ENCODE data around the gene TMEM229B. TPM values are rescaled to one million over a fixed set of nuclear protein-coding genes. Genes with fewer than 3 reads are reported as not detected.

Gene TMEM229B
- polyA plus RNA-seq, 1 of the 3 experiments (the other 2 are of a cell fraction) = 0.16 TPM

DNA sequence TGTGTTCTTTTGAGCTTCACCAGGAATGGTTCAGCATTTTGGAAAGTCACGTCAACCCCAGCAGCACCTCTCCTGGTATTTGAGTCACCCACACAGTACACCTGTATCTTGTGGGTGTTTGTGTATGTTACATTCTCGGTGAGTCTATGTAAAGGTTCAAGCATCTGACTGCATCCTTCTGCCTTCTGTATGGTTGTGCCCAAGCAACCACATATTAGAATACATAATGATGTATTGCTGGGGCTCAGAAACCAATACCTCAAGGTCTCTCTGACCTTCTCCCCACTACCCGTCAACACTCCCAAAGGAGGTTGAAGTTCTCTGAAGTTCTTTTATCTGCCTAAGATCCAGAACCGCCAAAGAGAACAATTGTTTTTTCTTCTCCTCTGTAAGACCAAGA is 9.2 kb upstream of the TMEM229B start:
- Histone ChIP-seq H3K36me3 (replicated peaks in 1 of 2; ENCODE audit: control insufficient read depth in 1 of 2, insufficient read depth in 2 of 2, low read length in 1 of 2) (no peaks in the 10 kb centered on the region), H3K27ac (ENCODE audit: low read depth in 2 of 2, low read length in 1 of 2) (no peak overlapping the region), H3K4me3 (ENCODE audit: low read depth in 2 of 2, low read length in 1 of 2) (no peak overlapping the region), H3K4me1 (ENCODE audit: control insufficient read depth in 1 of 2, insufficient read depth in 2 of 2, low read depth in 1 of 2, low read length in 1 of 2) (no peaks in the 10 kb centered on the region; a peak in 1 of 4 replicates), H3K9me3 (no peaks in the 10 kb centered on the region), H4K20me1 (ENCODE audit: insufficient read depth) (no peaks in the 10 kb centered on the region), H3K79me2 (ENCODE audit: insufficient read depth) (no peaks in the 10 kb centered on the region), H3K27me3 (ENCODE audit: insufficient read depth) (no peaks in the 10 kb centered on the region), H3K4me2 (no peak overlapping the region), H3F3A (replicated peaks; ENCODE audit: insufficient read depth) (no peaks in the 10 kb centered on the region), H2AFZ (ENCODE audit: low read depth) (no peak overlapping the region), H3K9me2 (no peaks in the 10 kb centered on the region), H3K9ac (no peak overlapping the region)
- DNase-seq = no peak
- WGBS (ENCODE audit: low lambda C conversion rate) = 77% methylated on average over 4 of the region's 4 CpGs
- ChIA-PET POLR2A (no interaction called here), CTCF (no interaction called here)
- TF ChIP-seq RAD21 (IDR thresholded peaks at IDR 0.05; ENCODE audit: low read length) (no peak), FOXM1 (IDR thresholded peaks at IDR 0.05; ENCODE audit: low read depth) (no peak), TCF12 (IDR thresholded peaks at IDR 0.05) (no peak), GATA2 (CRISPR knock-in tag; IDR thresholded peaks at IDR 0.05) (no peak), NFIC (IDR thresholded peaks at IDR 0.05; ENCODE audit: borderline replicate concordance) (no peak), FOSL2 (IDR thresholded peaks at IDR 0.05; ENCODE audit: borderline replicate concordance, low read depth) (no peak), ELF1 (IDR thresholded peaks at IDR 0.05) (no peak), SIN3A (IDR thresholded peaks at IDR 0.05; ENCODE audit: borderline replicate concordance, low read depth, low read length) (no peak), CHD2 (IDR thresholded peaks at IDR 0.05; ENCODE audit: low read length, partially characterized antibody) (no peak), EZH2phosphoT487 (IDR thresholded peaks at IDR 0.05; ENCODE audit: borderline replicate concordance, low read depth) (no peak), FOXJ3 (CRISPR knock-in tag; IDR thresholded peaks at IDR 0.05) (no peak)
- TF ChIP-seq, protein P1, sequence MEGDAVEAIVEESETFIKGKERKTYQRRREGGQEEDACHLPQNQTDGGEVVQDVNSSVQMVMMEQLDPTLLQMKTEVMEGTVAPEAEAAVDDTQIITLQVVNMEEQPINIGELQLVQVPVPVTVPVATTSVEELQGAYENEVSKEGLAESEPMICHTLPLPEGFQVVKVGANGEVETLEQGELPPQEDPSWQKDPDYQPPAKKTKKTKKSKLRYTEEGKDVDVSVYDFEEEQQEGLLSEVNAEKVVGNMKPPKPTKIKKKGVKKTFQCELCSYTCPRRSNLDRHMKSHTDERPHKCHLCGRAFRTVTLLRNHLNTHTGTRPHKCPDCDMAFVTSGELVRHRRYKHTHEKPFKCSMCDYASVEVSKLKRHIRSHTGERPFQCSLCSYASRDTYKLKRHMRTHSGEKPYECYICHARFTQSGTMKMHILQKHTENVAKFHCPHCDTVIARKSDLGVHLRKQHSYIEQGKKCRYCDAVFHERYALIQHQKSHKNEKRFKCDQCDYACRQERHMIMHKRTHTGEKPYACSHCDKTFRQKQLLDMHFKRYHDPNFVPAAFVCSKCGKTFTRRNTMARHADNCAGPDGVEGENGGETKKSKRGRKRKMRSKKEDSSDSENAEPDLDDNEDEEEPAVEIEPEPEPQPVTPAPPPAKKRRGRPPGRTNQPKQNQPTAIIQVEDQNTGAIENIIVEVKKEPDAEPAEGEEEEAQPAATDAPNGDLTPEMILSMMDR (IDR thresholded peaks at IDR 0.05) = no peak
- TF ChIP-seq, protein P2, sequence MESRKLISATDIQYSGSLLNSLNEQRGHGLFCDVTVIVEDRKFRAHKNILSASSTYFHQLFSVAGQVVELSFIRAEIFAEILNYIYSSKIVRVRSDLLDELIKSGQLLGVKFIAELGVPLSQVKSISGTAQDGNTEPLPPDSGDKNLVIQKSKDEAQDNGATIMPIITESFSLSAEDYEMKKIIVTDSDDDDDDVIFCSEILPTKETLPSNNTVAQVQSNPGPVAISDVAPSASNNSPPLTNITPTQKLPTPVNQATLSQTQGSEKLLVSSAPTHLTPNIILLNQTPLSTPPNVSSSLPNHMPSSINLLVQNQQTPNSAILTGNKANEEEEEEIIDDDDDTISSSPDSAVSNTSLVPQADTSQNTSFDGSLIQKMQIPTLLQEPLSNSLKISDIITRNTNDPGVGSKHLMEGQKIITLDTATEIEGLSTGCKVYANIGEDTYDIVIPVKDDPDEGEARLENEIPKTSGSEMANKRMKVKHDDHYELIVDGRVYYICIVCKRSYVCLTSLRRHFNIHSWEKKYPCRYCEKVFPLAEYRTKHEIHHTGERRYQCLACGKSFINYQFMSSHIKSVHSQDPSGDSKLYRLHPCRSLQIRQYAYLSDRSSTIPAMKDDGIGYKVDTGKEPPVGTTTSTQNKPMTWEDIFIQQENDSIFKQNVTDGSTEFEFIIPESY (IDR thresholded peaks at IDR 0.05; ENCODE audit: borderline replicate concordance, low read depth) = no peak
- TF ChIP-seq, protein P3, sequence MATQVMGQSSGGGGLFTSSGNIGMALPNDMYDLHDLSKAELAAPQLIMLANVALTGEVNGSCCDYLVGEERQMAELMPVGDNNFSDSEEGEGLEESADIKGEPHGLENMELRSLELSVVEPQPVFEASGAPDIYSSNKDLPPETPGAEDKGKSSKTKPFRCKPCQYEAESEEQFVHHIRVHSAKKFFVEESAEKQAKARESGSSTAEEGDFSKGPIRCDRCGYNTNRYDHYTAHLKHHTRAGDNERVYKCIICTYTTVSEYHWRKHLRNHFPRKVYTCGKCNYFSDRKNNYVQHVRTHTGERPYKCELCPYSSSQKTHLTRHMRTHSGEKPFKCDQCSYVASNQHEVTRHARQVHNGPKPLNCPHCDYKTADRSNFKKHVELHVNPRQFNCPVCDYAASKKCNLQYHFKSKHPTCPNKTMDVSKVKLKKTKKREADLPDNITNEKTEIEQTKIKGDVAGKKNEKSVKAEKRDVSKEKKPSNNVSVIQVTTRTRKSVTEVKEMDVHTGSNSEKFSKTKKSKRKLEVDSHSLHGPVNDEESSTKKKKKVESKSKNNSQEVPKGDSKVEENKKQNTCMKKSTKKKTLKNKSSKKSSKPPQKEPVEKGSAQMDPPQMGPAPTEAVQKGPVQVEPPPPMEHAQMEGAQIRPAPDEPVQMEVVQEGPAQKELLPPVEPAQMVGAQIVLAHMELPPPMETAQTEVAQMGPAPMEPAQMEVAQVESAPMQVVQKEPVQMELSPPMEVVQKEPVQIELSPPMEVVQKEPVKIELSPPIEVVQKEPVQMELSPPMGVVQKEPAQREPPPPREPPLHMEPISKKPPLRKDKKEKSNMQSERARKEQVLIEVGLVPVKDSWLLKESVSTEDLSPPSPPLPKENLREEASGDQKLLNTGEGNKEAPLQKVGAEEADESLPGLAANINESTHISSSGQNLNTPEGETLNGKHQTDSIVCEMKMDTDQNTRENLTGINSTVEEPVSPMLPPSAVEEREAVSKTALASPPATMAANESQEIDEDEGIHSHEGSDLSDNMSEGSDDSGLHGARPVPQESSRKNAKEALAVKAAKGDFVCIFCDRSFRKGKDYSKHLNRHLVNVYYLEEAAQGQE (IDR thresholded peaks at IDR 0.05; ENCODE audit: low read depth, low read length) = no peak
- TF ChIP-seq, protein P4, sequence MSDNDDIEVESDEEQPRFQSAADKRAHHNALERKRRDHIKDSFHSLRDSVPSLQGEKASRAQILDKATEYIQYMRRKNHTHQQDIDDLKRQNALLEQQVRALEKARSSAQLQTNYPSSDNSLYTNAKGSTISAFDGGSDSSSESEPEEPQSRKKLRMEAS (IDR thresholded peaks at IDR 0.05; ENCODE audit: low read depth) = no peak

Measured in SK-N-SH (cell line).